Neural progenitor cell (in vitro differentiated cells): Measurements from ENCODE around the gene HSPB6. TPM values are rescaled to one million over a fixed set of nuclear protein-coding genes. Genes with fewer than 3 reads are reported as not detected.

ENCODE experiments used
- DNase-seq: peaks from one replicate; pipeline ENCODE4 v3.0.0-alpha.2; 2016; ENCODE audit warnings: low spot score
- H2AFZ ChIP-seq: fragments of 200-600 bp; sonication (generic); replicated peaks from 2 replicates; pipeline ENCODE4 v1.6.1; 2016; ENCODE audit warnings: antibody characterized with exemption
- H3F3A ChIP-seq: fragments of 200-600 bp; sonication (generic); 2 replicates; pipeline ENCODE4 v1.6.1; 2016; ENCODE audit warnings: antibody characterized with exemption, low read depth
- H3K27ac ChIP-seq: fragments of 200-600 bp; sonication (generic); 2 replicates; pipeline ENCODE4 v1.5.1; 2016; ENCODE audit warnings: mild to moderate bottlenecking
- H3K27me3 ChIP-seq: fragments of 200-600 bp; sonication (generic); 2 replicates; pipeline ENCODE4 v1.6.1; 2016; ENCODE audit warnings: mild to moderate bottlenecking, moderate library complexity
- H3K36me3 ChIP-seq: fragments of 200-600 bp; sonication (generic); 2 replicates; pipeline ENCODE4 v1.5.1; 2016
- H3K4me1 ChIP-seq: fragments of 200-600 bp; sonication (generic); 2 replicates; pipeline ENCODE4 v1.6.1; 2016; ENCODE audit warnings: mixed run types
- H3K4me2 ChIP-seq: fragments of 200-600 bp; sonication (generic); 2 replicates; pipeline ENCODE4 v1.6.1; 2016
- H3K4me3 ChIP-seq: fragments of 200-600 bp; sonication (generic); 2 replicates; pipeline ENCODE4 v1.5.1; 2016
- H3K79me2 ChIP-seq: fragments of 200-600 bp; sonication (generic); 2 replicates; pipeline ENCODE4 v1.6.1; 2016; ENCODE audit warnings: low read depth
- H3K9ac ChIP-seq: fragments of 200-600 bp; sonication (generic); 2 replicates; pipeline ENCODE4 v1.6.1; 2016
- H3K9me3 ChIP-seq: fragments of 200-600 bp; sonication (generic); 2 replicates; pipeline ENCODE4 v1.5.1; 2016; ENCODE audit warnings: low read depth
- H4K20me1 ChIP-seq: fragments of 200-600 bp; sonication (generic); 2 replicates; pipeline ENCODE4 v1.6.1; 2016; ENCODE audit warnings: low read depth
- H3K27ac Mint-ChIP-seq: 3 replicates; pipeline ENCODE4 v1.8.0; 2021; ENCODE audit warnings: mixed read lengths
- H3K27me3 Mint-ChIP-seq: 2 replicates; pipeline ENCODE4 v1.8.0; 2022; ENCODE audit warnings: low read depth, mild to moderate bottlenecking, inconsistent platforms, moderate library complexity, mixed read lengths; ENCODE audit not compliant: insufficient read depth
- H3K36me3 Mint-ChIP-seq: 3 replicates; pipeline ENCODE4 v1.8.0; 2021; ENCODE audit warnings: mixed read lengths
- H3K4me1 Mint-ChIP-seq: 3 replicates; pipeline ENCODE4 v1.8.0; 2021; ENCODE audit warnings: mixed read lengths
- H3K4me3 Mint-ChIP-seq: 3 replicates; pipeline ENCODE4 v1.8.0; 2021; ENCODE audit warnings: mild to moderate bottlenecking, moderate library complexity, mixed read lengths
- H3K9me3 Mint-ChIP-seq: 3 replicates; pipeline ENCODE4 v1.8.0; 2020; ENCODE audit warnings: mixed read lengths
- CTCF ChIP-seq: fragments of 200-600 bp; sonication (generic); IDR thresholded peaks from 2 replicates; pipeline ENCODE4 v1.5.1; 2017; ENCODE audit warnings: antibody characterized with exemption, mild to moderate bottlenecking
- EZH2 ChIP-seq: fragments of 200-600 bp; sonication (generic); IDR thresholded peaks from 2 replicates; pipeline ENCODE4 v1.6.1; 2017; ENCODE audit warnings: antibody characterized with exemption, mild to moderate bottlenecking, moderate library complexity
- EZH2phosphoT487 ChIP-seq: fragments of 200-600 bp; sonication (generic); IDR thresholded peaks from 2 replicates; pipeline ENCODE4 v1.6.1; 2017; ENCODE audit warnings: antibody characterized with exemption
- total RNA-seq: library from RNA; depleted of rRNA; stranded (reverse); fragments of >200 nt; gene quantifications from 2 replicates; pipeline ENCODE4 v1.2.3, GENCODE V29; 2015; ENCODE audit warnings: low replicate concordance

The HSPB6 gene
- total RNA-seq, 1 donor from 2014 or later: not detected

GRCh38 chr19:35775298-35776101, 18.7 kb upstream of the HSPB6 start, which contains the start of gene ARHGAP33:
TSS of gene ARHGAP33 (plus strand) at chr19:35775564. CDS start at chr19:35775659, 95 bp downstream.
- Histone ChIP-seq H3K9me3 (no peaks in the 10 kb centered on the region), H3K9ac (no peak within 1 kb of the TSS), H3K36me3 (no peaks in the 10 kb centered on the region), H3K27me3 (peaks cover 22% of the 10 kb centered on the region), H3F3A (peaks cover 21% of the 10 kb centered on the region), H3K4me2 (peak within 1 kb of the TSS; percentile 84), H2AFZ (no peak within 1 kb of the TSS), H3K4me3 (peak within 1 kb of the TSS; percentile 69), H3K27ac (no peak within 1 kb of the TSS), H3K79me2 (no peaks in the 10 kb centered on the region), H3K4me1 (peaks cover 23% of the 10 kb centered on the region), H4K20me1 (peaks cover 28% of the 10 kb centered on the region)
- DNase-seq: peak; percentile 100
- Mint-ChIP-seq H3K27me3 (peaks cover 7% of the 10 kb centered on the region), H3K4me1 (peaks cover 24% of the 10 kb centered on the region), H3K27ac (no peak within 1 kb of the TSS), H3K4me3 (peak within 1 kb of the TSS; percentile 91), H3K36me3 (peaks cover 5% of the 10 kb centered on the region), H3K9me3 (no peaks in the 10 kb centered on the region)
- TF ChIP-seq CTCF: no peak
- TF ChIP-seq EZH2: no peak
- no peak for TF ChIP-seq EZH2phosphoT487

GRCh38 chr19:35775046-35775297, 18.1 kb upstream of the HSPB6 start:
- Histone ChIP-seq H3K27ac (no peak overlapping the region), H3K36me3 (no peaks in the 10 kb centered on the region), H3K79me2 (no peaks in the 10 kb centered on the region), H3K9ac (no peak overlapping the region), H3K9me3 (no peaks in the 10 kb centered on the region), H4K20me1 (peaks cover 28% of the 10 kb centered on the region), H3K27me3 (peaks cover 22% of the 10 kb centered on the region), H3K4me2 (peak overlapping the region; percentile 65), H2AFZ (no peak overlapping the region), H3K4me1 (peaks cover 23% of the 10 kb centered on the region), H3F3A (peaks cover 21% of the 10 kb centered on the region), H3K4me3 (peak overlapping the region; percentile 69)
- Mint-ChIP-seq H3K36me3 (peaks cover 5% of the 10 kb centered on the region), H3K9me3 (no peaks in the 10 kb centered on the region), H3K4me3 (peak overlapping the region; percentile 89), H3K27ac (no peak overlapping the region), H3K4me1 (peaks cover 24% of the 10 kb centered on the region), H3K27me3 (peaks cover 7% of the 10 kb centered on the region)
- DNase-seq: no peak
- no peak for TF ChIP-seq EZH2phosphoT487
- TF ChIP-seq EZH2: no peak
- TF ChIP-seq CTCF: no peak

- Histone ChIP-seq H3K9ac (no peak overlapping the region), H3K4me1 (peaks cover 23% of the 10 kb centered on the region), H3K79me2 (no peaks in the 10 kb centered on the region), H3K36me3 (no peaks in the 10 kb centered on the region), H3K27ac (no peak overlapping the region), H2AFZ (no peak overlapping the region), H4K20me1 (peaks cover 28% of the 10 kb centered on the region), H3F3A (peaks cover 21% of the 10 kb centered on the region), H3K9me3 (no peaks in the 10 kb centered on the region), H3K4me2 (peak overlapping the region; percentile 65), H3K4me3 (peak overlapping the region; percentile 69), H3K27me3 (peaks cover 22% of the 10 kb centered on the region)
- Mint-ChIP-seq H3K27ac (no peak overlapping the region), H3K27me3 (peaks cover 7% of the 10 kb centered on the region), H3K9me3 (no peaks in the 10 kb centered on the region), H3K4me3 (peak overlapping the region; percentile 89), H3K4me1 (peaks cover 24% of the 10 kb centered on the region), H3K36me3 (peaks cover 5% of the 10 kb centered on the region)
- TF ChIP-seq EZH2phosphoT487 (no peak), EZH2 (no peak), CTCF (no peak)
- peak; percentile 61 for DNase-seq
These were observed 17.6 kb upstream of the HSPB6 start for GRCh38 chr19:35774274-35775045.
